Measurements from ENCODE around the gene F13A1.

Gene F13A1

GRCh38 chr6:6179858-6180623, 140.4 kb downstream of the F13A1 start:
- H3K9ac ChIP-seq (ENCODE audit: low read depth, low read length) = no peak overlapping the region
- H3K36me3 ChIP-seq (ENCODE audit: insufficient read depth, low read depth, low read length) = no peaks in the 10 kb centered on the region
- H3K4me3 ChIP-seq (ENCODE audit: low read length) = no peak overlapping the region
- no peaks in the 10 kb centered on the region for H3K27me3 ChIP-seq (ENCODE audit: insufficient read depth, low read length)
- no peak overlapping the region for H3K27ac ChIP-seq (ENCODE audit: low read length)
- H3K4me1 ChIP-seq (ENCODE audit: insufficient read depth, low read length) = 0 out of 2 replicates have a peak, but pooled peaks cover 4% of the 10 kb centered on the region
- no peaks in the 10 kb centered on the region for H3K9me3 ChIP-seq (ENCODE audit: insufficient read depth, low read depth, low read length)

GRCh38 chr6:6178795-6179194, 141.7 kb downstream of the F13A1 start:
- H3K27me3 ChIP-seq (ENCODE audit: insufficient read depth, low read length) = no peaks in the 10 kb centered on the region
- H3K36me3 ChIP-seq (ENCODE audit: insufficient read depth, low read depth, low read length) = no peaks in the 10 kb centered on the region
- no peaks in the 10 kb centered on the region for H3K9me3 ChIP-seq (ENCODE audit: insufficient read depth, low read depth, low read length)
- H3K4me3 ChIP-seq (ENCODE audit: low read length) = no peak overlapping the region
- 0 out of 2 replicates have a peak, but pooled peaks cover 4% of the 10 kb centered on the region for H3K4me1 ChIP-seq (ENCODE audit: insufficient read depth, low read length)
- no peak overlapping the region for H3K9ac ChIP-seq (ENCODE audit: low read depth, low read length)
- H3K27ac ChIP-seq (ENCODE audit: low read length) = no peak overlapping the region

- Histone ChIP-seq H3K9ac (ENCODE audit: low read depth, low read length) (no peak overlapping the region), H3K9me3 (ENCODE audit: insufficient read depth, low read depth, low read length) (no peaks in the 10 kb centered on the region), H3K27ac (ENCODE audit: low read length) (no peak overlapping the region), H3K4me1 (ENCODE audit: insufficient read depth, low read length) (0 out of 2 replicates have a peak, but pooled peaks cover 4% of the 10 kb centered on the region), H3K27me3 (ENCODE audit: insufficient read depth, low read length) (no peaks in the 10 kb centered on the region), H3K36me3 (ENCODE audit: insufficient read depth, low read depth, low read length) (no peaks in the 10 kb centered on the region), H3K4me3 (ENCODE audit: low read length) (no peak overlapping the region)
These were observed 142.7 kb downstream of the F13A1 start for GRCh38 chr6:6177754-6178153.

GRCh38 chr6:6176586-6177228, 143.8 kb downstream of the F13A1 start:
- Histone ChIP-seq H3K9me3 (ENCODE audit: insufficient read depth, low read depth, low read length) (no peaks in the 10 kb centered on the region), H3K4me1 (ENCODE audit: insufficient read depth, low read length) (0 out of 2 replicates have a peak, but pooled peaks cover 4% of the 10 kb centered on the region), H3K36me3 (ENCODE audit: insufficient read depth, low read depth, low read length) (no peaks in the 10 kb centered on the region), H3K27me3 (ENCODE audit: insufficient read depth, low read length) (no peaks in the 10 kb centered on the region), H3K27ac (ENCODE audit: low read length) (no peak overlapping the region), H3K4me3 (ENCODE audit: low read length) (no peak overlapping the region), H3K9ac (ENCODE audit: low read depth, low read length) (no peak overlapping the region)

- Histone ChIP-seq H3K27me3 (ENCODE audit: insufficient read depth, low read length) (no peaks in the 10 kb centered on the region), H3K4me3 (ENCODE audit: low read length) (no peak overlapping the region), H3K9me3 (ENCODE audit: insufficient read depth, low read depth, low read length) (no peaks in the 10 kb centered on the region), H3K9ac (ENCODE audit: low read depth, low read length) (no peak overlapping the region), H3K4me1 (ENCODE audit: insufficient read depth, low read length) (0 out of 2 replicates have a peak, but pooled peaks cover 4% of the 10 kb centered on the region), H3K36me3 (ENCODE audit: insufficient read depth, low read depth, low read length) (no peaks in the 10 kb centered on the region), H3K27ac (ENCODE audit: low read length) (no peak overlapping the region)
These were observed 144.3 kb downstream of the F13A1 start for GRCh38 chr6:6176127-6176526.

GRCh38 chr6:6169141-6169540, 151.3 kb downstream of the F13A1 start:
- H3K4me3 ChIP-seq (ENCODE audit: low read length) = no peak overlapping the region
- H3K36me3 ChIP-seq (ENCODE audit: insufficient read depth, low read depth, low read length) = no peaks in the 10 kb centered on the region
- H3K27me3 ChIP-seq (ENCODE audit: insufficient read depth, low read length) = no peaks in the 10 kb centered on the region

GRCh38 chr6:6166064-6166463, 154.4 kb downstream of the F13A1 start:
- Histone ChIP-seq H3K27ac (ENCODE audit: low read length) (no peak overlapping the region), H3K9ac (ENCODE audit: low read depth, low read length) (no peak overlapping the region), H3K36me3 (ENCODE audit: insufficient read depth, low read depth, low read length) (no peaks in the 10 kb centered on the region), H3K4me1 (ENCODE audit: insufficient read depth, low read length) (peaks cover 7% of the 10 kb centered on the region; the same call in 1 of the 2 replicates), H3K27me3 (ENCODE audit: insufficient read depth, low read length) (no peaks in the 10 kb centered on the region), H3K9me3 (ENCODE audit: insufficient read depth, low read depth, low read length) (no peaks in the 10 kb centered on the region), H3K4me3 (ENCODE audit: low read length) (no peak overlapping the region)

More at GRCh38 chr6:6169141-6169540, 151.3 kb downstream of the F13A1 start:
- H3K9me3 ChIP-seq (ENCODE audit: insufficient read depth, low read depth, low read length) = no peaks in the 10 kb centered on the region
- H3K9ac ChIP-seq (ENCODE audit: low read depth, low read length) = no peak overlapping the region
- no peak overlapping the region for H3K27ac ChIP-seq (ENCODE audit: low read length)
- peaks cover 7% of the 10 kb centered on the region; the same call in 1 of the 2 replicates for H3K4me1 ChIP-seq (ENCODE audit: insufficient read depth, low read length)

GRCh38 chr6:6164367-6164766, 156.1 kb downstream of the F13A1 start:
- Histone ChIP-seq H3K9ac (ENCODE audit: low read depth, low read length) (no peak overlapping the region), H3K36me3 (ENCODE audit: insufficient read depth, low read depth, low read length) (no peaks in the 10 kb centered on the region), H3K27me3 (ENCODE audit: insufficient read depth, low read length) (no peaks in the 10 kb centered on the region), H3K9me3 (ENCODE audit: insufficient read depth, low read depth, low read length) (no peaks in the 10 kb centered on the region), H3K4me3 (ENCODE audit: low read length) (no peak overlapping the region), H3K4me1 (ENCODE audit: insufficient read depth, low read length) (peaks cover 1% of the 10 kb centered on the region; the same call in 1 of the 2 replicates), H3K27ac (ENCODE audit: low read length) (no peak overlapping the region)

- Histone ChIP-seq H3K9ac (ENCODE audit: low read depth, low read length) (no peak overlapping the region), H3K9me3 (ENCODE audit: insufficient read depth, low read depth, low read length) (no peaks in the 10 kb centered on the region), H3K4me3 (ENCODE audit: low read length) (no peak overlapping the region), H3K27ac (ENCODE audit: low read length) (no peak overlapping the region), H3K36me3 (ENCODE audit: insufficient read depth, low read depth, low read length) (no peaks in the 10 kb centered on the region), H3K4me1 (ENCODE audit: insufficient read depth, low read length) (no peaks in the 10 kb centered on the region), H3K27me3 (ENCODE audit: insufficient read depth, low read length) (no peaks in the 10 kb centered on the region)
These were observed 166.1 kb downstream of the F13A1 start for GRCh38 chr6:6154335-6154734.

- Histone ChIP-seq H3K36me3 (ENCODE audit: insufficient read depth, low read depth, low read length) (no peaks in the 10 kb centered on the region), H3K9ac (ENCODE audit: low read depth, low read length) (no peak overlapping the region), H3K9me3 (ENCODE audit: insufficient read depth, low read depth, low read length) (no peaks in the 10 kb centered on the region), H3K4me3 (ENCODE audit: low read length) (no peak overlapping the region), H3K27ac (ENCODE audit: low read length) (no peak overlapping the region), H3K4me1 (ENCODE audit: insufficient read depth, low read length) (no peaks in the 10 kb centered on the region), H3K27me3 (ENCODE audit: insufficient read depth, low read length) (no peaks in the 10 kb centered on the region)
These were observed 168.4 kb downstream of the F13A1 start for GRCh38 chr6:6152060-6152459.

- Histone ChIP-seq H3K9ac (ENCODE audit: low read depth, low read length) (no peak overlapping the region), H3K27ac (ENCODE audit: low read length) (no peak overlapping the region), H3K4me3 (ENCODE audit: low read length) (no peak overlapping the region), H3K36me3 (ENCODE audit: insufficient read depth, low read depth, low read length) (no peaks in the 10 kb centered on the region), H3K4me1 (ENCODE audit: insufficient read depth, low read length) (no peaks in the 10 kb centered on the region), H3K9me3 (ENCODE audit: insufficient read depth, low read depth, low read length) (no peaks in the 10 kb centered on the region), H3K27me3 (ENCODE audit: insufficient read depth, low read length) (no peaks in the 10 kb centered on the region)
These were observed 172.2 kb downstream of the F13A1 start for GRCh38 chr6:6148192-6148815.
